Effector CD4-positive, alpha-beta T cell (primary cell): Measurements from ENCODE around the gene GNG3. TPM values are rescaled to one million over a fixed set of nuclear protein-coding genes. Genes with fewer than 3 reads are reported as not detected.
A peak's percentile ranks its signal among the peaks of the same experiment; 100 is the strongest.
"Not testable (repeated sequence)": the region's sequence is repeated elsewhere in the genome, so short reads cannot be mapped to it uniquely, and the experiment has no call there.

Experiments
- DNase-seq: peaks from one replicate; pipeline ENCODE4 v3.0.0-alpha.2; 2020
- total RNA-seq: gene quantifications from one replicate; lab custom pipeline; 2026; lab: John Stamatoyannopoulos, UW

The GNG3 gene
- not detected for total RNA-seq

DNA sequence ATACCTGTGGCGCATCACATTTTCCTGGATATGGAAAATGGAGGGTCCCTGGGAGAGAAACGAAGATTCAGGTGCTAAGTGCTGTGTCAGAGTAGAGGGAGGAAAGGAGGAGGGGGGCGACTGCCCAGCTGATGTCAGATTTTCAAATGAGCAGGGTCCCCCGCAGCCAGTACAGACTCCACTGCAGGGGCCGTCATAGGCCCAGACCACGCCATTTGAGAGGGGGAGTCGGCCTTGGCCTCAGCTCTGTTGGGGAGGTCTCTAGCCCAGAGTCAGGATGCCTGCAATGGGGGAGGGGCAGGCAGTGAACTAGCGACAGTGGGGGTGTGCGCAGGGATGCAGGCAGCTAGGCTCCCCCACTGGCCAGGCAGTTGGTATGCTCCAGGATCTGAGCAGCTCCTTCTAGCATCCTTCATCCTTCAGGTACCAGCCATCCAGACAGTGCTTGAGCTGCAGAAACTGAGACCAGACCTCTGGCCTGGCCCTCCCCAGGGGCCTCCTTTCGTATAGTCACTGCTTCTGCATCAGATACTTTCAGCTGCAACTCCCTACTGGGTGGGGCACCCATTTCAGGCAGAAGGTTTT lies at the start of gene GNG3, which contains the start of gene BSCL2:
GNG3 (plus strand) TSS at position 400 of the 585 bp plus-strand sequence. CDS start 620 bp downstream, outside the sequence.
BSCL2 (minus strand) TSS at position 148 of the 585 bp plus-strand sequence. CDS start 229 bp downstream, outside the sequence.
- no peak for DNase-seq

GRCh38 chr11:62664405-62665074 lies 42.9 kb upstream of the GNG3 start:
- peak; percentile 46 for DNase-seq

GRCh38 chr11:62665075-62665598 lies 42.3 kb upstream of the GNG3 start, which contains the start of the genes C11orf98 and CSKMT:
TSS of gene C11orf98 (minus strand) at chr11:62665210. CDS start at chr11:62665169, 41 bp downstream.
TSS of gene CSKMT (plus strand) at chr11:62665312. CDS start at chr11:62665880, 568 bp downstream.
- peak; percentile 92 for DNase-seq

DNA sequence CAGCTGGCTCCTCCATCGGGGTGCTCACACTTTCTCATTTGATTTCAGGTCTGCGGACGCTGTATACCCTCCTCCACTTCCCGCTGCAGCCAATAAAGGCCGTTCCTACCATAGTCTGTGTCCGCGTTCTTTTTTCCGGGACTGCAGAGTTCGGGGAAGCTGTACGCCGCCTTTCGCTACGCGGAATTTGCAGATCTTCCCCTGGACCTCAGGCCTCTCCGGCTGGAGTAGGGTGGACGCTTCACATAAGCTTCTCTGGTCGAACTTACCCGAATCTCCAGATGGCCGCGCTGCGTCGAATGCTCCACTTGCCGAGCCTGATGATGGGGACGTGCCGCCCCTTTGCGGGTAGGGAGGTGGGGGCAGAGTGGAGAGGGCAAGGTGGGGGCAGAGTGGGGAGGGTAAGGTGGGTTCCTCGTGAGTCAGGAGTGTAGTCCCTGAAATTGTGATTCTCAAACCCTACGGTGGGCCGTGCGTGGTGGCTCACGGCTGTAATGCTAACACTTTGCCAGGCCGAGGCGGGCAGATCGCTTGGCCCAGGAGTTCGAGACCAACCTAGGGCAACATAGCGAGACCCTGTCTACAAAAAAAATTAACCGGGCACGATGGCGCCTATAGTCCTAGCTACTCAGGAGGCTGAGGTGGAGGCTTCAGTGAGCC lies 41.7 kb upstream of the GNG3 start:
- DNase-seq = peak; percentile 48

DNA sequence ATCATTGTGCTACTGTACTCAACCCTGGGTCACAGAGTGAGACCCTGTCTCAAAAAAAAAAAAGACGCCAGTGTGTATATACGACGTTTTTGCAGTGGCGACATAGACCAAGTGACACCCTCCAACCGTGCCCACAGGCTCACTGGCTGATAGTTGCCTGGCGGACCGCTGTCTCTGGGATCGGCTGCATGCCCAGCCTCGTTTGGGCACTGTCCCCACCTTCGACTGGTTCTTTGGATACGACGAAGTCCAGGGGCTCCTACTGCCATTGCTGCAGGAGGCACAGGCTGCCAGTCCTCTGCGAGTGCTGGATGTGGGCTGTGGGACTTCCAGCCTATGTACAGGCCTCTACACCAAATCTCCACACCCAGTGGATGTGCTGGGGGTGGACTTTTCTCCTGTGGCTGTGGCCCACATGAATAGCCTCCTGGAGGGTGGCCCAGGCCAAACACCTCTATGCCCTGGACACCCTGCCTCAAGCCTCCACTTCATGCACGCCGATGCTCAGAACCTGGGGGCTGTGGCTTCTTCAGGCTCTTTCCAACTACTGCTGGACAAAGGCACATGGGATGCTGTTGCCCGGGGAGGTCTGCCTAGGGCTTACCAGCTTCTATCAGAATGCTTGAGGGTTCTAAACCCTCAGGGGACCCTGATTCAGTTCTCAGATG lies 41.1 kb upstream of the GNG3 start:
- DNase-seq = no peak

DNA sequence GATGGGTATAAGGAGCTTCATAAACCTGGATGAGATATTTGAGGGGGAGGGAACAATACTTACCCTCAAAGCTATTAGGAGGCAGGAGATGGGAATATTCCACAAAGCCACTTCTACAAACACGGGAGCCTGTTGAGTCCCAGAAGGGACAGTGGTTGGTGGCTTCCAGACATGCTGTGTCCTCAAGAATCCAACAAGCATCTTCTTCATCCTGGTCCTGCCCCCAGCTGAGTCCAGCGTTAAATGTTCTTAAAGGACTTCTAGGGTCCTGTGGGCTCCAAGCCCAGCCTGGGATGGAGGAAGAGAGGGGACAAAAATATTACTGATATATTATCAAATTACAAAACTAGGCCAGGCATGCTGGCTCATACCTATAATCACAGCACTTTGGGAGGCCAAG lies 40.0 kb upstream of the GNG3 start:
- DNase-seq = no peak

- DNase-seq = no peak
These were observed 37.9 kb upstream of the GNG3 start for GRCh38 chr11:62669420-62670161.

GRCh38 chr11:62671236-62671607 lies 36.3 kb upstream of the GNG3 start:
- DNase-seq = no peak

GRCh38 chr11:62671608-62672389 lies 35.7 kb upstream of the GNG3 start, which contains the start of the genes LBHD1 and UQCC3:
TSS of gene LBHD1 (minus strand) at chr11:62672267. CDS start at chr11:62670031, 2,236 bp downstream.
TSS of gene UQCC3 (plus strand) at chr11:62671673. CDS start at chr11:62671746, 73 bp downstream.
- peak; percentile 63 for DNase-seq

GRCh38 chr11:62673196-62673525 lies 34.3 kb upstream of the GNG3 start:
- no peak for DNase-seq

DNA sequence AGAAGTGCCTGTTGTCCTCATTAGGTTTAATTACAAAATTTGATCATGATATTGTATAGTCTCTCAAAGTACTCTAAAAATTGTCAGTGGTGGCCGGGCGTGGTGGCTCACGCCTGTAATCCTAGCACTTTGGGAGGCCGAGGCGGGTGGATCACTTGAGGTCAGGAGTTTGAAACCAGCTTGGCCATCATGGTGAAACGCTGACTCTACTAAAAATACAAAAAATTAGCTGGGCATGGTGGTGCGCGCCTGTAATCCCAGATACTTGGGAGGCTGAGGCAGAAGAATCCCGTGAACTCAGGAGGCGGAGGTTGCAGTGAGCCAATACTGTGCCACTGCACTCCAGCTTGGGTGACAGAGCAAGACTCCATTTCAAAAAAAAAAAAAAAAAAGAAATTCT lies 32.1 kb upstream of the GNG3 start:
- DNase-seq = not testable (repeated sequence)

GRCh38 chr11:62676698-62677097 lies 30.8 kb upstream of the GNG3 start:
- DNase-seq = no peak

- DNase-seq = no peak
These were observed 30.3 kb upstream of the GNG3 start for GRCh38 chr11:62677156-62677555.

DNA sequence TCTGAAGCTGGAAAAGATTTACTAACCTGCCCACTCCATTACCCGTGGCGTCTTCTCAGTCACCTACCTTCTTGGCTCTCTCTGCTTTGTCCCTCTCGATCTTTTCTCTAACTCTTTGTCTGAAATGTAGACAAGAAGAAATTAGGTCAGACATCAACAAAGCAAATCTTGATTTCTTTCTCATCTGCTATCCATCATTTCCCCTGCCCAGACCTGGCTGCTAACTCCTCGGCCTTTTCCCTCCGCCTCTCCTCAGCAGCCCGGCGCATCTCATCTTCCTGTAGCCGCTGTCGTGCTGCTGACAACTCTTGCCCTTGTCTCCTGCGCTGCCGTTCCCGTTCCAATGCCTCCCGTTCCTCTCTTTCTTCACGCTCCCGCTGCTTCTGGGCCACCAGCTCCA lies 29.8 kb upstream of the GNG3 start:
- DNase-seq = no peak

DNA sequence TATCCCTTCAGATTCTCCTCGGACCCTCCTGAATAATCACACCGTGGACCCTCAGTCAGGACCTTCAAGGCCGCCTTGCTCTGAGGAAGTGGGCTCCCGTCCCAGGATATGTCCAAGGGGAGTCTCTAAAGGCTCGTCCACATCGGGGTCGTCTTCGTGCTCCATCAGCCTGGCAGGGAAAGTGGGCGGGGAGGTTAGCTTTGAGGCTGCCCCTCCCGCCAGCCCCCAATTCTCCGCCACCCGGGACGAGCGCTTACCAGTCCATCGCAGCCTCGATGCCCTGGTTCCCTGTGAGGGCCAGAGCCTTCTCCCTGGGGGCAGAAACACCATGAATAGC lies 29.1 kb upstream of the GNG3 start:
- DNase-seq = no peak

DNA sequence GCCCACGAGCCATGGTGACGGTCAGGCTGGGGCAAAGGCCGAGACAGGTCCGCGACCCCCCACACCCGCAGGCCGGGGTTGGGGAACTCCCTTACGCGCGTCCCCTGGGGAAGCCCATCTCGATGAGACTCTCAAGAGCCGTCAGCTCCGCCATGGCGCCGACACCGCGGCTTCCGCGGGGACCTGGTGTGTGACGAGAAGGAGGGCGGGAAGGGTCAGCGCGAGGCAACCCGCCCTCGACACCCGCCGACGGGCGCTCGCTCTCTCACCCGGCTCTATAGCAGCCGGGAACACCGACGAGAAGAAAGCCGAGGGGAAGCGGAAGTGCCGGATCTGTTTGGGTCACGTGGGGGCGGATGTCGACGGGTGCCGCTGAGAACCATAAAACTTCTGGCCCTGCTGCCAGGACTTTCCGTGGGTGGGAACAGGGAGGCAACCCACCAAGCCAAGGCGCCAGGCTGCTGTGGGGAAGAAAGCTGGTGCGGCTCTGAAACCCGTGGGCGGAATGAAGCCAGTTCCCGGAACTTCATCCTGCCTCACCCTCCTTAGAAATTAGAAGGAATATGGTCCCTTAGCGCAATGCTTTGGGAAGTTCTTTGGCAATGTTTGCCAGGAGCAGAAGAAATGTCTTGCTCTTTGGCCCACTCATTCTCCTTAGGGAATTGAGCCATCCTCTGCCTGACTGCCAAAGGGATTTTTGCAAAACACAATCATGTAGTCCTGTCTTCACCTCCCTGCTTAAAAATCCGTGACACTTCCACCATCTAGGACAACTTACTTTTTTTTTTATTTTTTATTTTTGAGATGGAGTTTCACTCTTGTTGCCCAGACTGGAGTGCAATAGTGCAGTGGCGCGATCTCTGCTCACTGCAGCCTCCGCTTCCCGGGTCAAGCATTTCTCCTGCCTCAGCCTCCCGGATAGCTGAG lies 28.4 kb upstream of the GNG3 start, which contains the start of gene UBXN1:
UBXN1 (minus strand) TSS at position 304 of the 927 bp plus-strand sequence; CDS start at position 154, 150 bp downstream.
- peak; percentile 79 for DNase-seq

- DNase-seq = no peak
These were observed 26.6 kb upstream of the GNG3 start for GRCh38 chr11:62680825-62681240.

DNA sequence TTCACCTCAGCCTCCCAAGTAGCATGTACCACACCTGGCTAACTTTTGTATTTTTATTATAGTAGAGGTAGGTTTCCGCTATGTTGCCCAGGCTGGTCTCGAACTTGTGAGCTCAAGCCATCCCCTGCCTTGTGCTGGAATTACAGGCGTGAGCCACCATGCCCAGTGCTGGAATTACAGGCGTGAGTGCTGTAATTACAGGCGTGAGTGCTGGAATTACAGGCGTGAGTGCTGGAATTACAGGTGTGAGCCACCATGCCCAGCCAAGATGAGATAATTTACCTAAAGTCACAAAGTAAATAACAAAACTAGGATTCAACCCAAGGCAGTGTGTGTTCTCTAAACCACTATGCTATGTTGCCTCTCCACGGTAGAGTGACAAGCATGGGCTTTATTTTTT lies 25.0 kb upstream of the GNG3 start:
- DNase-seq = no peak

GRCh38 chr11:62687508-62688396 lies 19.7 kb upstream of the GNG3 start:
- DNase-seq = no peak
